Medulla oblongata (tissue), 1 donor: ENCODE measurements around the gene MST1.

Experiments used
- DNase-seq: peaks from one replicate; pipeline ENCODE4 v3.0.0-alpha.2; 2015; ENCODE audit errors: extremely low spot score

MST1 gene

GRCh38 chr3:49634736-49635135, 54.5 kb downstream of the MST1 start:
- no peak for DNase-seq
